Psoas muscle (tissue), 8 donors: ENCODE measurements around the gene MBNL2. TPM values are rescaled to one million over a fixed set of nuclear protein-coding genes. Genes with fewer than 3 reads are reported as not detected.

Experiments used
- ATAC-seq, 4 donors: fragments of 200-7000 bp; cut with Tn5 transposase; one replicate each; pipeline ENCODE4 v1.9.1; 2020; ENCODE audit warnings: moderate library complexity in 3 of 4, mild to moderate bottlenecking in 2 of 4
- DNase-seq, 2 donors: peaks; one replicate each; pipeline ENCODE4 v3.0.0-alpha.2; 2020
- H3K27ac ChIP-seq: fragments of 200-600 bp; one replicate; pipeline ENCODE4 v1.8.0; 2022
- H3K27me3 ChIP-seq, 3 donors: fragments of 200-600 bp in 1 of 3; one replicate each; pipeline versions ENCODE4 v1.6.1 to v1.8.0; 2013 to 2022; ENCODE audit warnings: low read length in 2 of 3, mild to moderate bottlenecking in 2 of 3, moderate library complexity in 1 of 3; ENCODE audit not compliant: insufficient read depth in 3 of 3
- H3K36me3 ChIP-seq, 2 donors: fragments of 200-600 bp in 1 of 2; one replicate each; pipeline versions ENCODE4 v1.6.1 to v1.8.0; 2013 to 2022; ENCODE audit warnings: low read depth in 1 of 2, mild to moderate bottlenecking in 1 of 2, moderate library complexity in 1 of 2; ENCODE audit not compliant: insufficient read depth in 1 of 2
- H3K4me1 ChIP-seq: fragments of 200-600 bp; one replicate; pipeline ENCODE4 v1.8.0; 2022
- H3K4me3 ChIP-seq: fragments of 200-600 bp; one replicate; pipeline ENCODE4 v1.8.0; 2022; ENCODE audit warnings: mild to moderate bottlenecking
- H3K9me3 ChIP-seq: fragments of 200-600 bp; one replicate; pipeline ENCODE4 v1.8.0; 2022
- CTCF ChIP-seq: fragments of 200-600 bp; IDR thresholded peaks from one replicate; pipeline ENCODE4 v1.8.0; 2022; ENCODE audit warnings: antibody characterized with exemption
- WGBS, 3 donors: extraction: QIAGEN DNeasy Blood & Tissue Kit; methylation state at CpG; one replicate each; pipeline versions ENCODE4 v1.1.6 to v1.1.7; 2013; 5-methylcytosine and 5-hydroxymethylcytosine counted together
- intact Hi-C, 2 donors: fragments of 100-400 bp; cut with DNase I; formaldehyde crosslinking; loops; one replicate each; pipeline versions ENCODE4 v1.11.0 to v1.14.2; 2022
- polyA plus RNA-seq, 3 donors: library from polyadenylated mRNA; stranded (reverse); fragments of 200-250 nt; gene quantifications; one replicate each; pipeline ENCODE4 v1.2.3, GENCODE V29; 2013
- total RNA-seq, 4 donors: library from RNA; stranded (reverse); fragmentation: NEBNext Ultra II Directional in 2 of 4; extraction: Animal tissue kit (Norgen Biotek cat#: 25700) in 2 of 4; gene quantifications; one replicate each; pipeline versions ENCODE4 v1.2.1 to v1.2.4, GENCODE V29; 2021 to 2023
- donor health status: healthy with polysubstance abuse.
- donor health status: DM: no; HTN: no; CAD: no; lungs with moderate emphysema.
- donor health status: Bipolar disorder and iron deficiency.
- donor health status: healthy.
- donor health status: DM: yes; HTN: yes; CAD: no.
- donor health status: DM: no; HTN: no; CAD: no.
- donor health status: DM: no; HTN: no; CAD: no.
- donor health status: DM: yes; HTN: yes; CAD: no.

The MBNL2 gene
- total and polyA plus RNA-seq, 7 donors: 13.3 to 93.1 (median 61.9) TPM

- Histone ChIP-seq H3K27me3 (no peaks in the 10 kb centered on the region), H3K4me3 (no peak overlapping the region), H3K36me3 (no peaks in the 10 kb centered on the region), H3K4me1 (peaks cover 87% of the 10 kb centered on the region), H3K27ac (peak overlapping the region; percentile 83), H3K9me3 (no peaks in the 10 kb centered on the region)
- DNase-seq (no peak), ATAC-seq (no peak)
- intact Hi-C loops: no loop called here
- 60 to 78% (median 65%) methylated on average over 6 of the region's 6 CpGs for WGBS, 3 donors
- no peak for TF ChIP-seq CTCF
These were observed 37.3 kb downstream of the MBNL2 start for GRCh38 chr13:97259410-97259797.

- peaks cover 86% of the 10 kb centered on the region for H3K4me1 ChIP-seq
- H3K27ac ChIP-seq: peak overlapping the region; percentile 83
- no peaks in the 10 kb centered on the region for H3K9me3 ChIP-seq
- peak overlapping the region; percentile 26 for H3K4me3 ChIP-seq
- H3K27me3 ChIP-seq: no peaks in the 10 kb centered on the region
- 40 to 45% (median 40%) methylated on average over 12 of the region's 12 CpGs for WGBS, 3 donors
- no peak for TF ChIP-seq CTCF
- ATAC-seq (peak; percentile 75 to 81 (median 79)), DNase-seq (peak; percentile 46 to 58)
- no peaks in the 10 kb centered on the region for H3K36me3 ChIP-seq
- intact Hi-C loops: no loop called here
These were observed 37.9 kb downstream of the MBNL2 start for GRCh38 chr13:97259798-97260714.

GRCh38 chr13:97261254-97262005 lies 39.3 kb downstream of the MBNL2 start:
- H3K9me3 ChIP-seq: no peaks in the 10 kb centered on the region
- intact Hi-C loops: no loop called here
- H3K36me3 ChIP-seq: no peaks in the 10 kb centered on the region
- peak overlapping the region; percentile 83 for H3K27ac ChIP-seq
- H3K4me3 ChIP-seq: peak overlapping the region; percentile 26
- peak in 2 of 4 donors; percentile 28 to 51 for ATAC-seq
- no peak for TF ChIP-seq CTCF
- no peak for DNase-seq
- peaks cover 80% of the 10 kb centered on the region for H3K4me1 ChIP-seq
- WGBS, 3 donors: 43 to 56% (median 47%) methylated on average over 9 of the region's 9 CpGs
- no peaks in the 10 kb centered on the region for H3K27me3 ChIP-seq

GRCh38 chr13:97262058-97262457 lies 39.9 kb downstream of the MBNL2 start:
- no peak for TF ChIP-seq CTCF
- Histone ChIP-seq H3K27me3 (no peaks in the 10 kb centered on the region), H3K27ac (peak overlapping the region; percentile 83), H3K4me1 (peaks cover 80% of the 10 kb centered on the region), H3K36me3 (no peaks in the 10 kb centered on the region), H3K9me3 (no peaks in the 10 kb centered on the region), H3K4me3 (peak overlapping the region; percentile 11)
- 48 to 68% (median 54%) methylated on average over 8 of the region's 8 CpGs for WGBS, 3 donors
- DNase-seq: peak in 1 of 2 donors; percentile 30
- ATAC-seq: peak; percentile 26 to 65 (median 35)
- intact Hi-C loops: no loop called here
